PFSK-1 (cell line): ENCODE measurements around the gene PEX7.

Experiments
- FOXP2 ChIP-seq: optimal IDR thresholded peaks from 2 replicates; pipeline ENCODE3; 2011; ENCODE audit warnings: borderline replicate concordance, control low read depth, inconsistent platforms; ENCODE audit not compliant: insufficient read depth; ENCODE audit errors: extremely low read length, extremely low read depth
- POLR2AphosphoS5 ChIP-seq: IDR thresholded peaks from 2 replicates; pipeline ENCODE4 v1.6.1; 2012; ENCODE audit warnings: low read depth, mild to moderate bottlenecking, control low read depth, low read length, moderate library complexity
- SIN3A ChIP-seq: IDR thresholded peaks from 2 replicates; pipeline ENCODE4 v1.6.1; 2012; ENCODE audit warnings: mild to moderate bottlenecking, low read length, moderate library complexity, borderline replicate concordance; ENCODE audit not compliant: insufficient read depth
- TAF1 ChIP-seq: IDR thresholded peaks from 2 replicates; pipeline ENCODE4 v1.6.1; 2012; ENCODE audit warnings: low read length, control low read depth, borderline replicate concordance; ENCODE audit not compliant: insufficient read depth
- TF ChIP-seq, protein P1 (sequence below), 2 experiments: IDR thresholded peaks; 2 replicates each; pipeline versions ENCODE4 v1.6.1 to v1.8.0; 2011 to 2012; ENCODE audit warnings: low read depth in 2 of 2, low read length in 2 of 2, control low read depth in 1 of 2, inconsistent platforms in 1 of 2, mild to moderate bottlenecking in 1 of 2, moderate library complexity in 1 of 2; ENCODE audit not compliant: insufficient read depth in 1 of 2

The PEX7 gene

DNA sequence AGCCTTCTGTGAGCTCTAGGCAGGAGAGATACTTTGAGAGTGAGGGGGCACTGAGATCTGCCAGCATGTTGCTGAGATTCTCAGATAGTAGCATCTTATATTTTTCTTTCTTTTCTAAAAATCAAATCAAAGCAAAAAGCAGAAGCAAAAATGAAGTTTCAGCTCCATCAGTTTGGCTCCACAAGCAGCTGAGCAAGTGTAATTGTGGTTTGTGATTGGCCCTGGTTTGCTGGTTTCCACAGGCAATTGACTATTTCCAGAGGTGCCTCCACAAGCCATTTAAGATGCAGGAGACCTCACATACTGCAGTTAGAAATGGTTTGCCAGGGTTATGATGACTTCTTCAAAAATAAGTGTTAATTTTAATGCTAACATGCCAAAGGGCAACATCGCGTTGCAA is 104.0 kb downstream of the PEX7 start:
- TF ChIP-seq TAF1 (no peak), SIN3A (no peak), POLR2AphosphoS5 (no peak), FOXP2 (no peak)
- TF ChIP-seq, protein P1, sequence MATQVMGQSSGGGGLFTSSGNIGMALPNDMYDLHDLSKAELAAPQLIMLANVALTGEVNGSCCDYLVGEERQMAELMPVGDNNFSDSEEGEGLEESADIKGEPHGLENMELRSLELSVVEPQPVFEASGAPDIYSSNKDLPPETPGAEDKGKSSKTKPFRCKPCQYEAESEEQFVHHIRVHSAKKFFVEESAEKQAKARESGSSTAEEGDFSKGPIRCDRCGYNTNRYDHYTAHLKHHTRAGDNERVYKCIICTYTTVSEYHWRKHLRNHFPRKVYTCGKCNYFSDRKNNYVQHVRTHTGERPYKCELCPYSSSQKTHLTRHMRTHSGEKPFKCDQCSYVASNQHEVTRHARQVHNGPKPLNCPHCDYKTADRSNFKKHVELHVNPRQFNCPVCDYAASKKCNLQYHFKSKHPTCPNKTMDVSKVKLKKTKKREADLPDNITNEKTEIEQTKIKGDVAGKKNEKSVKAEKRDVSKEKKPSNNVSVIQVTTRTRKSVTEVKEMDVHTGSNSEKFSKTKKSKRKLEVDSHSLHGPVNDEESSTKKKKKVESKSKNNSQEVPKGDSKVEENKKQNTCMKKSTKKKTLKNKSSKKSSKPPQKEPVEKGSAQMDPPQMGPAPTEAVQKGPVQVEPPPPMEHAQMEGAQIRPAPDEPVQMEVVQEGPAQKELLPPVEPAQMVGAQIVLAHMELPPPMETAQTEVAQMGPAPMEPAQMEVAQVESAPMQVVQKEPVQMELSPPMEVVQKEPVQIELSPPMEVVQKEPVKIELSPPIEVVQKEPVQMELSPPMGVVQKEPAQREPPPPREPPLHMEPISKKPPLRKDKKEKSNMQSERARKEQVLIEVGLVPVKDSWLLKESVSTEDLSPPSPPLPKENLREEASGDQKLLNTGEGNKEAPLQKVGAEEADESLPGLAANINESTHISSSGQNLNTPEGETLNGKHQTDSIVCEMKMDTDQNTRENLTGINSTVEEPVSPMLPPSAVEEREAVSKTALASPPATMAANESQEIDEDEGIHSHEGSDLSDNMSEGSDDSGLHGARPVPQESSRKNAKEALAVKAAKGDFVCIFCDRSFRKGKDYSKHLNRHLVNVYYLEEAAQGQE (IDR thresholded peaks at IDR 0.05; ENCODE audit: insufficient read depth in 1 of 2, low read depth in 2 of 2, low read length in 2 of 2): no peak

DNA sequence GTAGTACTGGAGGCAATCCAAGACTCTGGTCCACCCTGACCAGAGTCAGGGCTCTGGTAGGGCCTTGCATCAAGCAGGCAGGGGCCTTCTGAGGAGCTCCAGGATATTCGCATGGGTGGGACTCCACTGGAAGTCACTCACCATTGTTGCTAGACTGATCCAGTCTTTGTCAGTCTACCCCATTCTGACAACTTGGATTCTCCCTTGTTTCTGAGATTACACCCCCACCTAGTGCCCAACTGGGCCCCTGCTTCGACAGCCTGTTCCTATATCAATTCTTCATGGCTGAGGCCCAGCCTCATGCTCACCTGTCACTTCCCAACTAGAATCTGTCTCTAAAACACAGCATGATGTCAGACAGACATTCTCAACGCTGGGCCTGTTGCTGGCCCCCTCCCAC is 104.9 kb downstream of the PEX7 start:
- TF ChIP-seq FOXP2: no peak
- TF ChIP-seq, protein P1 (IDR thresholded peaks at IDR 0.05; ENCODE audit: insufficient read depth in 1 of 2, low read depth in 2 of 2, low read length in 2 of 2): no peak

DNA sequence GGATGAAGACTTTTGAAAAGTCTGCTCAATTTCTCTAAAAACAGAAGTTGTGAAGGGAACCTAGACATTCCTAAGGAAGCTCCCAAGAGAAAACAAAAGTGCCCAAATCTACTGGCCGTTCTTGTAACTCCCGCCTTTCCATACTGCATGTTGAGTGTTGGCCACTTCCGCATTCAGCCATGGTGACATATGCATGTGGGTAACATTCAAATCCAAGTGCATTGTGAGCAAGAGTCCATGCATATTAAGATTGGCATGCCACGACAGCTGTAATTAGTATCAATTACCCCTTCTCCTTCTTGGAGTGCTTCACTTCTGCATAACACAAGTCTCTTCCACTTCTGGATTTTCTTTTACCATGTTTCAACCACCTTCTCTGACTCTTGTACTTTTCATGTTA is 108.1 kb downstream of the PEX7 start:
- no peak for TF ChIP-seq FOXP2
- TF ChIP-seq TAF1: no peak
- no peak for TF ChIP-seq SIN3A
- TF ChIP-seq, protein P1 (IDR thresholded peaks at IDR 0.05; ENCODE audit: insufficient read depth in 1 of 2, low read depth in 2 of 2, low read length in 2 of 2): no peak
- TF ChIP-seq POLR2AphosphoS5: no peak

DNA sequence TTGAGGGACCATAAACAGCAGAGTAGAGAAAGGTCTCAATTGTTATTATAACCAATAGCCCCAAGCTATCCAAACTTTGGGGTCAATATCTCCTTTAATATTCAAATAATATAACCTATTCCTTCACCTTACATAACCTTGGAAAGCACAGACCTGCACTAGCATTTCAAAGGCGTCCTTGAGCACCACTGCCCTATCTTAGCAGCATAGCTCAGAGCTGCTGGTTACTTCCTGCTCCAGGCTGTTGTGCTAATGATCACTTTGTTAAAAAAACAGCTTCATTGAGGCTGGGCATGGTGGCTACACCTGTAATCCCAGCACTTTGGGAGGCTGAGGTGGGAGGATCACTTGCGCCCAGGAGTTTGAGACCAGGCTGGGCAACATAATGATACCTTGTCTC is 110.2 kb downstream of the PEX7 start:
- TF ChIP-seq TAF1 (no peak), POLR2AphosphoS5 (no peak), SIN3A (no peak), FOXP2 (no peak)
- TF ChIP-seq, protein P1 (IDR thresholded peaks at IDR 0.05; ENCODE audit: insufficient read depth in 1 of 2, low read depth in 2 of 2, low read length in 2 of 2): no peak

DNA sequence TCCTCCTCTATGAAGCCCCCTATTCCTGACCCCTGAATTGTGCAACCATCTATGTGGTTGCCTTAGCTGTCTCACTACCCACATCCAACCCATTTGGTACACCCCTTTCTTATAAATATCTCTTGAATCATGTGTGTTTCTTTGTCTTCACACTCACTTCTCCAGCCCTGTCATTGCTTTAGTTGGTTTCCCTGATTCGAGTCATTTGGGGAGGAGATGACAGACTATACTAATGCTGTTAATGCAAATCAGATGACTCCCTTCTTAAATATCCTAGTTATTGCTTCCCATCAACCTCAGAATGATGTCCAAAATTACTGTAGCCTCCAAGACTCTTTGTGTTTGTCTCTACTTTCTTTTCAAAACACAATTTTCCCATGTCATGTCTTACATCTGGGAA is 122.7 kb downstream of the PEX7 start:
- TF ChIP-seq TAF1 (no peak), POLR2AphosphoS5 (no peak), FOXP2 (no peak), SIN3A (no peak)
- TF ChIP-seq, protein P1 (IDR thresholded peaks at IDR 0.05; ENCODE audit: insufficient read depth in 1 of 2, low read depth in 2 of 2, low read length in 2 of 2): no peak
